DND-41 (cell line): Measurements from ENCODE around the gene OLIG2.

Source experiments
- CTCF ChIP-seq: IDR thresholded peaks from 2 replicates; pipeline ENCODE4 v1.5.1; 2012; ENCODE audit warnings: borderline replicate concordance, low read length, moderate library complexity, mild to moderate bottlenecking; ENCODE audit not compliant: poor library complexity, severe bottlenecking; ENCODE audit errors: extremely low read depth
- EZH2 ChIP-seq: IDR thresholded peaks from 3 replicates; pipeline ENCODE4 v1.6.1; 2012; ENCODE audit warnings: borderline replicate concordance, low read depth, mild to moderate bottlenecking, moderate library complexity, low read length, inconsistent platforms; ENCODE audit not compliant: severe bottlenecking

GRCh38 chr21:33063375-33063883, 37.7 kb downstream of the OLIG2 start:
- no peak for TF ChIP-seq CTCF
- TF ChIP-seq EZH2, result no peak
